GM12892 (cell line): ENCODE measurements around the gene LCMT2.

ENCODE experiments used
- POLR2A ChIP-seq: IDR thresholded peaks from 2 replicates; pipeline ENCODE4 v1.6.1; 2011; ENCODE audit warnings: low read depth, low read length, control low read depth
- POLR2AphosphoS5 ChIP-seq: IDR thresholded peaks from 2 replicates; pipeline ENCODE4 v1.6.1; 2011; ENCODE audit warnings: low read depth, low read length, control low read depth
- TAF1 ChIP-seq: IDR thresholded peaks from 2 replicates; pipeline ENCODE4 v1.6.1; 2011; ENCODE audit warnings: low read depth, mild to moderate bottlenecking, control low read depth, low read length, borderline replicate concordance

DNA sequence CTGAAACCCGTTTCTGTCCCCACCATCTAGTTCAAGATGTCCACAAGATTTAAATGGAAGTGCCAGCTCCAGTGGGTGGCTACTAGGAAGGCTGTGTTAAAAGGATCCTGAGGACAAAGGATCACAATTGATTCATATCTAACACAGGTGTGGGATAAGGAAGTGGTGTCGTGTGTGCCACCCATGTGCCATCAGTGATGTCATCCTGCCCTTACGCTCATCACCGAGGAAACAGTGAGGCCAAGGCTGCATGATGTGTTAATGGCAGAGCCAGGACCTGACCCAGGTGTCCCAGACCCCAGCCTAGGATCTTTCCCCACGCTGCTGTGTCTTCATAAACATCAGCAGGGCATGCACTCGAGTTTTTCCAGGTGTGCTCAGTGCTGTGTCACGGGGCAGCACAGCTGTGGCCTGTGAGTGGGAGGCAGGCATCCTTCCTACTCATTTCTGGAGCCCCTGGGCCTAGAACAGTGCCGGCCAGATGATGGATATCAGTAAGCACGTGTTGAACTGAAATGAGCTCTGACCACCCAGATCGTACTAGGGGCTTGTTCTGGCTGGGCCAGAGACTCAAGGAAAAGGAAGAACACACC, 53.0 kb downstream of the LCMT2 start:
- TF ChIP-seq POLR2A (no peak), POLR2AphosphoS5 (no peak), TAF1 (no peak)
